Activated CD4-positive, CD25-positive, alpha-beta regulatory T cell treated with anti-CD3 and anti-CD28 coated beads, Interleukin-2, amount 50 U/mL, for 72 hours (primary cell): ENCODE results near the gene PGM2.

Source experiments
- DNase-seq: peaks from one replicate; pipeline ENCODE4 v3.0.0; 2021

The PGM2 gene

DNA sequence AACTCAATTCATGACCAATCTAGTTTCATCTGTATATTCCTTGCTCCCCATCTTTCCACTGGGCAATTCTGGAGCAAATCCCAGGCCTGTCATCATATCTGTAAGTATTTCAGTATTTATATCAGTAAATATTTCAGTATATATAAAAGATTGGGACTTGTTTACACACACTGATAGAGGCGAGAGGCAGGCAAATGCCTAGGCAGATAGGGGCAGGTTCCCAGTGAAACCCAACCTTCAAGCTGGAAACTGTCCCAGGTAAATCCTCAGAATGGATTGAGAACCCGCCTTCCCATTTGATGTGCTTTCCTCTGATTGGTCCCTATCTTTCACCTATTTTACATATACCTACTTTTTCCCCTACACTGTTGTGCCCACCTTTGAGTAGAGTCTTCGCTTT is 40.6 kb downstream of the PGM2 start:
- DNase-seq: no peak

DNA sequence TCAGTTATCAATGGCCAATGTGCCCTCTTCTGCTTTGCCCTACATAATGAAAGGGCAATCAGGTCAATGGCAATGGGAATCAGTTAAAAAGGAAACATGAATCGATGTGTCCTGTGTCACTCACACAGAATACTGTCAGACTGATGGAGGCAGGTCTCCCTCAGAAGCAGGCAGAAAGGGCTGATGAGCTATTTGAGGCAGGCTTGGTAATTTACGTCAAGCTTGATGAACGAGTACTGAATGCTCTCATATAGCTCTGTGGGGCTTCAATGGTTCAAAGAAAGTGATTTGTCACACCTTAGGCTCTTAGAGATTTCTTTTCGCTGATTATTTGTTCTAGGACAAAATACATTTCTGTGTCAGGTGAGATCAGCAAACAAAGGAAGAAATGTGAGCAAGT is 41.8 kb downstream of the PGM2 start:
- no peak for DNase-seq

DNA sequence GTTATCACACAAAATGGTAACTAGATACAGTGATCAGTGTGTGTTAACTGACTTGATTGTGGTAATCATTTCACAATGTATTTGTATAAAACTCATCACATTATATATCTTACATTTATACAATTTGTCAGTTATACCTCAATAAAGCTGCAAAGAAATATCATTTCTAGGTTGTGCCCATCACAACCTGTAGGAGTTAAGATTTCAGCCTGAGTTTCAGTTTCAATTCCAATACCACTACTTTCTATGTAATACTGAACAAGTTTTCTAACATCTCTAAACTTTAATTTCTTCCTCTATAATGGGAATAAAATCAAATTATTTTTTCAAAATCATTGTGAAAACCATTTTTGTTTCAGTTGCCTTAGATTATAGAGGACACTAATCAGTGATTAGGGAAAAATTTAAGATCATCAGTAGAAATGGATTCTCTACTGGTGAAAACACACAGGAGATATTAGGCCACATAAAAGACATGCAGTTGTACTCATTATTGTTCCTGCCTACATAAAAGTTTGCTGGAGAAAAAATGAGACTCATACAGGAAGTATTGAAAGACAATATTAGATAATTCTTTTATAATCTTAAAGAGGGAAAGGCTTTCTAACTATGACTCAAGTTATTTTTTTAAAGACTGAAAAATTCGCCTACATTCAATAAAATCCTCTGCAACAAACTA is 46.0 kb downstream of the PGM2 start:
- DNase-seq: no peak

DNA sequence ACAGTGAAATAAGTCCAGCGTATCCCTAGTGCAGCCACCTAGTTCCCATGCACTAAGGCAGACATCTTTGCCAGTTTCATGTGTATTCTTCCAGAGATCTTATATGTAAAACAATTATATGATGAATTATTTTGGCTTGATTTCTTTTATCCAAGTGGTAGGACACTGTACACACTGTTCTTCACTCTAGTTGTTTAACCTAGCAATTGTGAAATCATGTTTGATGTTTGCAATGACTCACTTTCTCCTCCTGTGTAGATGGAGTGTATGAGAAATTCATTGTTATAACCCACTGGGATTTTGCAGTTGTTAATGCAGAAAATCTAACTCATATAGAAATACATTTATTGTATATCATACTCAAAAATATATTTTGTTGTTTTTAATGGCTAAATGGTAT is 46.9 kb downstream of the PGM2 start:
- DNase-seq: no peak

DNA sequence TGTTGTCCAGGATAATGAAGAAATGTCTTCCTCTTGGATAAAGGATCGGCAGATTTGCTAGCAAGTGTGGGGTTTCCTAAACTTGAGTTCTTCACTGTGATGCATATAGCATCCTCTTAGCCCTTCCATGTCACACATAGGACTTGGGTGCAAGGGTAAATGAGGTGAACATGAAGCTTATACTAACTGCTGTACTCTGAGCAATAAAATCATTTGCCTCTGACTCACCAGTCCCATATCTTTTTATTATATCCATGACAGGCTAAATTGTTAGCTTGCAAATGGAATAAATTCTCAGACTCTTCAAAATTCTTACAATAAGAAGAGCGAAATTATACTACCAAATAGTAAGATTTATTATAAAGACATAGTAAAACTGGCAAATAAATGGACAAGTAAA is 49.7 kb downstream of the PGM2 start:
- DNase-seq: no peak

DNA sequence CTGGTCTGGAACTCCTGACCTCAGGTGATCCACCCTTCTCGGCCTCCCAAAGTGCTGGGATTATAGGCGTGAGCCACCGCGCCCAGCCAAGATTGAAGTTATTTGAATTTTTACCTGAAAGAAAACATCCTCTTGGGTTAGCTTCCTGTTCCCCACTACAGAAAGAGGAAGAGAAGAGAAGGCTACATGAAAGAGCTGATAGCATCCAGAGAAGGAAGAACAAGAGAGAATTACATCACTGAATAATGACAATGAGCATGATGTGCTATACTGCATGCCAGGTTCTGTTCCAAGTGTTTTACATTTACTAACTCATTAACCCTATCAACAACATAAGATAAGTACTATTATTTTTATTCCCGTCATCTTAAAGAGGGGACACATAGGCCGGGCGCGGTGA is 52.9 kb downstream of the PGM2 start:
- DNase-seq: no peak

DNA sequence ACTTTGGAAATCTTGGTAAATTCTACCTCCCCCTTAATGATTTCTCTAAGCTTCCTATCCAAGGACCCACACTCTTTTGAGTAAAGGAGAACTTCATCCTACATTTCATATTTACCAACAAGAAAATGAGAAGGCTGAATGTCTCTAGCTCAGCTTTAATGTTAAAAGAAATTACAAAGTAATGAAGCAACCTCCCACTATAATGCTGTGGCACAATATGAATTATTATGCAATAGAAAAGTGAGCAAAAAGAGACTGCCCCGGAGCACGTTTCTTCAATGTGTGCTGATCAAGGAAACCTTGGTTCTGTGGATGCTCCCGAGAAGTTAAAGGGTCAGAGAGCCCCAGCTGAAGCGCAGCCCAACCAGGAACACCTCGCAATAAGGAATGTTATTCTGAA is 55.3 kb downstream of the PGM2 start:
- DNase-seq: no peak

DNA sequence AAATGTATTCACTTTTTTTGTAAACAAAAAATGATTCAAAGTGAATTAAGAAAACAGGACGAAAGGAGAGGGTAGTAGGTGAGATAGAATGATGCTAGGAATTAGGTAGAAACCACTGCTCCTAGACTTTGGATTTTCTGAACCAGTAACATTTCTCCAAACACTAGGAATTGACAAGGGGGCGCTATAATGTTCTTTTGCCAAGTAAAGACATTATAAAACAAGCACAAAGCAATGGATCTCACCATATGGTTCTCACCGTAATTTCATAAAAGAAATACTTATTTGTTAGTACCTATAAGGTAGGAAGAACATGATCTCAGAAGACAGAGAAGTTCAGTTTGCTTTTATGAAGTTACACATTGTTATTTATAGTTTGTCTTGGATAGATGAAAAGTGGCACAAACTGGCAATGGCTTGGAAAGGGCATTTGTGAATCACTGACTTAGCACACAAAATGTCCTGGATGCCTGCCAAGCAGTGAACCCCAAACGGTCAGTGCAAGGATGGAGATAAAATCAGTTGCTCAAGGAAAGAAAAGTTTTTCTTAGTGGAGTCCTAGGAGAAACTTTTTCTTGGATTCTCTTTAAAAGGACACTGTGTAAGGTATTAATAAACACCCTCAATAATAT is 56.3 kb downstream of the PGM2 start:
- no peak for DNase-seq

DNA sequence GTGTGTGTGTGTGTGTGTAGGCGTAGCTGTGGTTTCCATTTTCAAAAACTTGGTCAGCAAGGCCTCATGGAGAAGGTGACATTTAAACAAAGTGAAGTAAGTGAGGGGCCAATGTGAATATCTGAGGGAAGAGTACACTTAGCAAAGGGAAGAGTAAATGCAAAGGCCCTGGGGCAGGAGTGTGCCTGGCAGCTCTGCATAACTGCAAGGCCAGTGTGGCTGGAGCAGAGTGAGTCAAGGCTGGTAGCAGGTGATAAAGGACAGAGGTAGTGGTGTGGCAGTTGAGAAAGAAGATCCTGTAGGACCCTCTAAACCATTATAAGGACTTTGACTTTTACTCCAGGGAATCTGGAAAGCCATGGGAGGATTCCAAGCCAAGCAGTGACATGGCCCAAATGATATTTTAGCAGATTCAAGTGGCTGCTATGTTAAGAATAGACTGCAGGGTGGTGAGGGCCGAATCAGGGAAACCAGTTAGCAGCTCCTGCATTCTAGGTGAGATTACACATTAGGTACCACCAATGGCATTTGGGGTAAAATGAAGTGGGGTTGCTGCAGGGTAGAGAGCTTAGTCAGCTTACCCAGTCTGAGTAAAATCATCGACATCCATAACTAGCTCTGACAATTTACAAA is 58.5 kb downstream of the PGM2 start:
- no peak for DNase-seq

DNA sequence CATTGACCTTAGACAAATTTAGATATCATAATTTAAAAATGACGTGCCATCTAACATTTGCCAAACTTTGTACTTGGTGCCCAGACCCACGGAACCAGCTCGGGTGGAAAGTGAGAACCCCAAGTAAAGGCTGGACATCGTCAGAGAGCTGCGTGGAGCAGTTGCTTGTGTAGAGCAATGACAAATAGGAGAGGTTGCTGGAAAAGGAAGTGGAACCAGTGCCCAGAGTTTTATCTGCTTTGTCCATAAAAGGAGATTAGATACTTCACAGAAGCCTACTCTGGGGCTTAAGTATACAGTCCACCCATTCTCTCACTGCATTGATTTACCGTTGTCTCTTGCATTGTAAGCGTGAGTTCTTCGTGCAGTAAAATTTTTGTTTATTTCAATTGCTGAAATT is 59.0 kb downstream of the PGM2 start:
- no peak for DNase-seq

DNA sequence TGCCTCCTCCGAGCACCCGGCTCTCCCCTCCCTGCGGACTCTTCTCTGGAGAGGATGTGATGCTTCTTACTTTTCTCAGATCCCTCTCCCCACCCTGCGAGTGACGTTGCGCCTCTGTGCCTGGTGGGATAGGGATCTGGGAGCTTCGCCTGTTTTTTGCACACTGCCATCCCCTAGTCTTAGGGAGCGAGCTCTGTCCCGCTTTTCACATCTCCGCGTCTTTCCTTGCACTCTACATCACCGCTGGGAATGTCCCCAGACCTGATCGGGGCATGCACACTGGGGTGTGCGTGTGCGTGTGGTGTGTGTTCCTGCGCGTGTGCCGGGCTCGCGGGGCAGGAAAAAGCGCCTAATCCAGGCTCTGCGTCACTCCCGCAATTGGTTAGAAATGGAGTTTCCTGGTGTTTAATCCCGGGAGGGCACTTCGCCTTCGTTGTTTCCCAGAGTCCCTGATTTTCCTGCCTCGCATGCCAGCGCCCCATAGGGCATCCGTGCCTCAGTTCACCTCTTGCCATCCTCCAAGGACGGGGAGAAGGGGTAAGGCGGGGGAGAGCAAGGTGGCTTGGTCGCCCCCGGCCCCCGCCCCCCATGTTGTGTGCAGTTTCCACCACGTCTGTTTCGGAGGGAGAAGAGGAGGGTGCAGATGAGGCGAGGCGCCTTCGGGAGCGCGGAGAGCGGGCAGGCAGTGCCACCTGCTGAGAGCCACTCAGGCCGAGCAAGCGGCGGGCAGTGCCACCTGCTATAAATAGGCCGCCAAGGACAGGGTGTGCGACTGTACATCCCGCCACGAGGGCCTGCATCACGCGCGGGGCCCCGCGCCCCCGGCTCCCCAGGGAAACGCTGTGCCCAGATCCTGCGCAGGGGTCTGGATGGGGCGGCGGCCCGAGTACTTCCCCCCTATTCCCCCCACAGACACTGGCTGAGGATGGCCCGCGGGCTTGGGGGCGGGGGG is 63.6 kb downstream of the PGM2 start:
- DNase-seq: peak; percentile 39

DNA sequence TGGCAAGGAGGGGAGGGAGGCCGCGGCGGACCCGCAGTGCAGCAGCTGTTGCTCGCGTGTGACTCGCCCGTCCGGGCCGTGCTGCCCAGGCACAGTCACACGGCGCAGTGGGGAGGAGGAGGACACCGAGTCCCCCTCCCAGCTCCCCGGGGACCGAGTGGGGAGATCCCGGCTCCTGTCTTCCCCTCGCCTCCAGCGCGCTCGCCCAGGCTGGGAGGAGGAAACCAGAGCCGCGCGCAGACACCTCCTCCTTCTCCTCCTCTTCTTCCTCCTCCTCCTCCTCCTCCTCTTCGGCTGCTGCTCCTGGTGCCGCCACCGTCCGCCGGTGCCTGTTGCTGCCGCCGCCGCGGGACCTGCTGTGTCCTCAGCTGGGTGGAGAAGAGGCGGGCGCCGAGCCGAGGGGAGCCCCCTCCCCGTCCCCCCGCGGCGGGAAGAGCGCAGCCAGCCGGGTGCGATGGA is 64.3 kb downstream of the PGM2 start, which contains the start of gene TBC1D1:
TSS of gene TBC1D1 (plus strand) at position 284 of the 459 bp plus-strand sequence. CDS start 11,012 bp downstream, outside the sequence.
- DNase-seq: no peak

DNA sequence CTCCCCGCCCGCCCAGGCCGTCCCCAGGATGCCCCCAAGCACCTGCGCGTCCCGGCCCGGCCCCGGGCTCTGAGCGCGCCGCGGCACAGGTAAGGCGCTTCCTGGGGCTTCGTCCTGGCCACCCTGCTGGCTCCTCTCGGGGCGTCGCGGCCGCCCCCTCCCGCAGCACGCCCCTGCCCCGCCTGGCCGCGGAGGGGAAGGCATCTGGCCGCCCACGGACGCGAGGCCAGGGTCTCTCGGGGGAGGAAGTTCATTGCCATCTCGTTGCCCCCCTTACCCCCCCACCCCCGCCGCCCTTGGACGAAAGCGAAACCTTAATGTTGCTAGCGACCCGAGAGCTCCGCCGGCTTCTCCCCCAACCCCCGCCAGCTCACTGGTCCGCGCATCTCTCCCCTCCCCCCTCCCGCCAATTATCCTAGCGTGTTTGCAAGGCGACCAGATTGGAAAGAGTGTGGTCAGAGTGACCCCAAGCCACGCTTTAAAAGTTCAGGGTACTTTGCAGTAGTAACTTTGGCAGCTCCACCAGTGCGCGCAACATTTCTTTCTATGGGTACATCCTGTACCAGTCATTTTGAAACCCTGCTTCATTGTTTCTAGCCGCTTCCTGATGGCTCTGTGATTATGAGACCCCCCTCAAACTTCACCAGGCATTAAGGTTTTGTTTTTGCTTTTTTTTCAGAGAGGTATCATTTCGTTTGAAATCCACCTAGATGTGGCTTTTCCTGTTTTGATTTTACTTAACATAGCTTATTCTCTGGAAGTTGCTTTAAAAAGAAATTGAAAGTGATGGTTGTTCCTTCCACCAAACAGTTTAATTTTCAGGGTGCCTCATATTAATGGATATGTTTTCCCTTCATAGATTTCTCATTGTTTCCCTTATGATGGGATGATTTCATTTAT is 65.0 kb downstream of the PGM2 start:
- DNase-seq: peak; percentile 64

DNA sequence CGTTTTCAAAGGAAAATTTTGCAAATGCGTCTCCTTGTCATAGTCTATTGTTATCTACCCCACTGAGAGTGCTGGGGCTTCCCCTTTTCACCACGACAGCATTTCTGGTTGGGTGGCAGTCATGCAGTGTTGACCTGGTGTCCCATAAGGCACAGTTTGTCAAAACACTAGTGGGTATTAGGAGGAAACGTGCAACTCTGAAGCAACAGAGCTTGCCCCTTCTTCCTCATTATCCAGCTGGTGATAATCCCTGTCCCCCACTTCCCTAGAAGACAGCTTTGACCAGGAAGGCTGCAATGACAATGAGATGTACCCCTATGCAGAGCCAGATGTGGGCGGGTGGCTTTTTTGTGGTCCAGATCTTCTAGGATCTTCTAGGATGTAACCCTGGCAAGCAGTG is 66.2 kb downstream of the PGM2 start:
- peak; percentile 41 for DNase-seq

DNA sequence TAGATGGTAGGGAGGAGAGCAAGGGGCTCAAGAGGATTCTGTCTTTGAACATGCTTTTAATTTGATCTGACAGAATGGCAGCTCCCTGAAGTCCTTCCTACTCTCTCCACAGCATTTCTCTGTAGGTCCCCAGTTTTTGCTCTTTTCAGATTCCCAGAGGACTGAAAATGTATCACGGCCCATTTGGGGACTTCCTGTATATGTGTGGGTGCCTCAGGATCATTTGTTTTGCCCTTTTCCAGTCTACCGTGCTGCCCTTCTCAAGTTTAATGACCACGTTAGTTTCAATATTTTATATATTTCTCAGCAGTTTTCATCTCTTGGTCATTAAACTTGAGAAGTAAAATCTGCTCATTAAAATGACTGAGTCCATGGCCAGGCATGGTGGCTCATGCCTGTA is 66.7 kb downstream of the PGM2 start:
- no peak for DNase-seq

DNA sequence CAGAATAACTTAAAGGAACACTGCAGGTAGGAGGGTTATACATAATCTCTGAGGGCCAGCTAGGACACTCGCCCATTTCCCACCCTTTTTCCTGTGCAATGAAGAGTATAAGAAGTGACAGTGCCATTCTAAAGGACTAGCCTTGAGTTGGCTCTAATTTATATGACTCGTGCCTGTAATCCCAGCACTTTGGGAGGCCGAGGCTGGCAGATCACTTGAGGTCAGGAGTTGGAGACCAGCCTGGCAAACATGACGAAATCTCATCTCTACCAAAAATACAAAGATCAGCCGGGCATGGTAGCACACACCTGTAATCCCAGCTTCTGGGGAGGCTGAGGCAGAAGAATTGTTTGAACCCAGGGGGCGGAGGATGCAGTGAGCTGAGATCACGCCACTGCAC is 68.8 kb downstream of the PGM2 start:
- DNase-seq: no peak

DNA sequence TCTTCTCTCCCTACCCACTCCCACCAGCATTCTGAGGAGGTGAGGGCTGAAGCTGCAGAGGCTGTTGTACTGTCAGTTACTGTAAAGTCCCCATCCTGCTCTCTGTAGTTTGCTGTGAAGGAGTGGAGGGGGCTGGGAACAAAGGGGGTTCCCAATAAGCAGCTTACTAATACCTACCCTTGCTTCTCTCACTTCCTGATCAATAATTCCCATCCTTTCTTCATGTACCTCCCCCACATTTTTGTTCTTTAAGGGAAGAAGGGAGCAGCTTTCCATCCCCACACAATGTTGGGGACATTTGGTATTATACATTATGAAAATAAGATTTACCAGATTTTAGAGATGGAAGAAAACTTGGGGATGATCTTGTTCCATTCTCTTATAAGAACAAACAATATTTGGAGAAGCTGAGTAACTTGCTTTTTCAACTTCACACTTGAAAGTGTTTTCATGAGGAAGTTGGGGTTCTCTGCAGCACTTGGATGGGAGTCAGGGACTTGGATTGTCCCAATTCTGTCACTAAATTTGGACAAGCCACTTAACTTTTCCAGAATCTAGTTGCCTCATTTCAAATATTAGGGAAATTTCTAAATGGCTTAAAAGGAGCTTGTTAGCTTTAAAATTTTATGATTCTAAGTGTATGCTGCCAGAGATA is 69.8 kb downstream of the PGM2 start:
- DNase-seq: no peak

DNA sequence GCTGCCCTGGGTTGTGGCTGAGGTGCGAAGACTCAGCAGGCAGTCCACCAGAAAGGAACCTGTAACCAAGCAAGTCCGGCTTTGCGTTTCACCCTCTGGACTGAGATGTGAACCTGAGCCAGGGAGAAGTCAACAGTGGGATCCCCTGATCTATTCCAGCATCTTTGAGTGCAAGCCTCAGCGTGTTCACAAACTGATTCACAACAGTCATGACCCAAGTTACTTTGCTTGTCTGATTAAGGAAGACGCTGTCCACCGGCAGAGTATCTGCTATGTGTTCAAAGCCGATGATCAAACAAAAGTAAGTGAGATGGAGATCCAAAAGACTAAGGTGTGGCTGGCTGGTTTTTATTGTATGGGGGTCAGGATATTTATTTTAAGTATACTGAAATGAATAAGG is 75.7 kb downstream of the PGM2 start:
- no peak for DNase-seq

DNA sequence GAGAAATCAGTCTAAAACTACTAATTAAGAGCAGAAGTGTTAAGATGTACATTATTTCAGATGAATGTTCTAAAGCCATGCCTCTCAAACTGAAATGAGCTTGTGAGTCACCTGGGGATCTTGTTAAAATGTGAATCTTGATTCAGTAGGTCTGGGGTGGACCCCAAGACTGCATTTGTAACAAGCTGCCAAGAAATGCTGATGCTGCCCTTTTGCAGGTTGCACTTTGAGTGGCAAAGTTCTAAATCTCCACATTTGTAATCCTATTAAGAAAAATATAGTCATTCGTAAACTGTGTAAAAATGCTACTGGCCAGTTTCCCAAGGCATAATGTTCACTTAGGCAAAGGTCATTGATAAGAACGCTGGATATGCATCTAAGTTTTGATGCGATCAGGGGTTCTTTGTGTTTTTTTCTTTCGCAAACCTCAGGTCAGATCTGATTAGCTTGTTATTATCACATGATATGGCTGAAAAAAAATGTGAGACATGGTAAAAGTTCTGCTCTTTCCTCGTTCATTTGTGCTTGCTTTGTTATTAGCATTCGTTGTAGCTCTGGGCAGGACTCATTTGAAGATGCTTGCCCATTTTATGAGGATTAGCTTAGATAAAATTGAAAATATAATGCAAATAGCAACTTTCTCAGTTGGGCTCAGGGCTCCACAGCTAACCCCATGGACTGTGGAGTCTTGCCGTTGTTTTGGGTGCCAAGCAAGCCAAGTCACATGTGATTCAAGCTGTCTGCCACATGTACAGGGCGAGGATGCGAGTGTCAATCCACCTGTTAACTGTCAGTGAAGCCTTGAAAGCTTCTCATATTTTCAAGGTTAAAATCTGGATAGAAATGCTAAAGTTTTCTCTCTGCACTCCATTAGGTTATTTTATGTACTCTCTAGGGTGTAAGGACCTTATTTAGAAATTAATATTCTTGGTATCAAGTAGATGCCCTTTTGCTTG is 76.5 kb downstream of the PGM2 start:
- DNase-seq: no peak

DNA sequence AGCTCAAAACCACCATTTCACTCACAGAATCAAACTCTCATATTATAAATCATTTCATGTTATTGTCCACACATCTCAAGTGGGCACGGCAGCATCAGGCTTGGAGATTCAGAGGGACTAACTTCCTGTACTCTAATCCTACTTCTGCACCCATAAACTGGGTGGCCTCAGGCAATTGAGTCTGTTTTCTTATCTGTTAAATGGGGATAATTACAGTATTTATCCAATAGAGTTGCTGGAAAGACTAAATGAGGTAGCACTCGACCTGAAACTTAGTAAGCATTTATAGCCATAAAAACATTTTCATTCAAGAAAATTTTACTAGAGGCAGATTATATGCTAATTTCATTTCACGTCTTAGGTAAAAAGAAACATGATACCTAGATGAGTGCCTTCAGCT is 77.4 kb downstream of the PGM2 start:
- DNase-seq: no peak
